Nephron (organoid): ENCODE measurements around the gene EHBP1.
"Not testable (repeated sequence)": the region's sequence is repeated elsewhere in the genome, so short reads cannot be mapped to it uniquely, and the experiment has no call there.

ENCODE experiments used
- H3K27ac Mint-ChIP-seq, 3 experiments: 2 replicates each; pipeline ENCODE4 v1.8.0; 2020; ENCODE audit warnings: mixed read lengths in 3 of 3, mild to moderate bottlenecking in 2 of 3, moderate library complexity in 1 of 3
- H3K27me3 Mint-ChIP-seq: 2 replicates; pipeline ENCODE4 v1.8.0; 2021; ENCODE audit warnings: low read depth, mild to moderate bottlenecking, moderate library complexity, mixed read lengths
- H3K36me3 Mint-ChIP-seq: 2 replicates; pipeline ENCODE4 v1.8.0; 2020; ENCODE audit warnings: low read depth, mixed read lengths
- H3K4me1 Mint-ChIP-seq: 2 replicates; pipeline ENCODE4 v1.8.0; 2020; ENCODE audit warnings: mixed read lengths
- H3K4me3 Mint-ChIP-seq, 3 experiments: 2 replicates each; pipeline ENCODE4 v1.8.0; 2020; ENCODE audit warnings: mild to moderate bottlenecking in 3 of 3, mixed read lengths in 3 of 3, moderate library complexity in 2 of 3
- H3K9me3 Mint-ChIP-seq: 2 replicates; pipeline ENCODE4 v1.8.0; 2020; ENCODE audit warnings: mixed read lengths
- TF ChIP-seq, protein P1 (sequence below), 3 experiments: fragments of 200-600 bp; sonication (generic); IDR thresholded peaks; one replicate each; pipeline ENCODE4 v1.5.0; 2021; ENCODE audit warnings: antibody characterized with exemption in 3 of 3; ENCODE audit not compliant: unreplicated experiment in 3 of 3

EHBP1 gene

GRCh38 chr2:63013438-63013837, 307.9 kb downstream of the EHBP1 start:
- Mint-ChIP-seq H3K27ac (no peak overlapping the region), H3K36me3 (peaks cover 12% of the 10 kb centered on the region), H3K4me3 (no peak overlapping the region), H3K4me1 (no peaks in the 10 kb centered on the region), H3K9me3 (no peaks in the 10 kb centered on the region), H3K27me3 (no peaks in the 10 kb centered on the region)
- TF ChIP-seq, protein P1, sequence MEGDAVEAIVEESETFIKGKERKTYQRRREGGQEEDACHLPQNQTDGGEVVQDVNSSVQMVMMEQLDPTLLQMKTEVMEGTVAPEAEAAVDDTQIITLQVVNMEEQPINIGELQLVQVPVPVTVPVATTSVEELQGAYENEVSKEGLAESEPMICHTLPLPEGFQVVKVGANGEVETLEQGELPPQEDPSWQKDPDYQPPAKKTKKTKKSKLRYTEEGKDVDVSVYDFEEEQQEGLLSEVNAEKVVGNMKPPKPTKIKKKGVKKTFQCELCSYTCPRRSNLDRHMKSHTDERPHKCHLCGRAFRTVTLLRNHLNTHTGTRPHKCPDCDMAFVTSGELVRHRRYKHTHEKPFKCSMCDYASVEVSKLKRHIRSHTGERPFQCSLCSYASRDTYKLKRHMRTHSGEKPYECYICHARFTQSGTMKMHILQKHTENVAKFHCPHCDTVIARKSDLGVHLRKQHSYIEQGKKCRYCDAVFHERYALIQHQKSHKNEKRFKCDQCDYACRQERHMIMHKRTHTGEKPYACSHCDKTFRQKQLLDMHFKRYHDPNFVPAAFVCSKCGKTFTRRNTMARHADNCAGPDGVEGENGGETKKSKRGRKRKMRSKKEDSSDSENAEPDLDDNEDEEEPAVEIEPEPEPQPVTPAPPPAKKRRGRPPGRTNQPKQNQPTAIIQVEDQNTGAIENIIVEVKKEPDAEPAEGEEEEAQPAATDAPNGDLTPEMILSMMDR (IDR thresholded peaks at IDR 0.05; ENCODE audit: unreplicated experiment in 3 of 3), result no peak

GRCh38 chr2:63015389-63015788, 309.9 kb downstream of the EHBP1 start:
- Mint-ChIP-seq H3K4me3 (no peak overlapping the region), H3K4me1 (no peaks in the 10 kb centered on the region), H3K36me3 (peaks cover 12% of the 10 kb centered on the region), H3K27me3 (no peaks in the 10 kb centered on the region), H3K9me3 (no peaks in the 10 kb centered on the region), H3K27ac (no peak overlapping the region)
- TF ChIP-seq, protein P1 (IDR thresholded peaks at IDR 0.05; ENCODE audit: unreplicated experiment in 3 of 3), result no peak

DNA sequence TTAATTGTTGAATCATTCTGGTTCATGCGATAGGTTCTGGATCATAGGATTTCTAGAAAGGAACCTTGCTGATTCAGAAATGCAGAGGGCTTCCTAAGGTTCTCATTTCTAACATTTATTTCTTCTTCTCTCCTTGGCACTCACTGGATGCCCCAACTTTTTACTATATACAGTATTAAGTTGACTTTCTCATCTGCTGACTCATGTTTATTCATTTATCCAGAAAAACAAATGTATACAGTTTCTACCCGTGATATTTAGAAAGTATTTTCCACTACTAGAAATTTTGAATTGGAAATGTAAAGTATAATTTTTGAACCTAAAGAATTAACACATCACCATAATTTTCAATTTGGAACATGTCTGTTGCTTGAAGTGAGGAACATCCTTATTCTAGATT, 312.9 kb downstream of the EHBP1 start:
- TF ChIP-seq, protein P1 (IDR thresholded peaks at IDR 0.05; ENCODE audit: unreplicated experiment in 3 of 3), result no peak
- Mint-ChIP-seq H3K27me3 (no peaks in the 10 kb centered on the region), H3K4me1 (no peaks in the 10 kb centered on the region), H3K4me3 (no peak overlapping the region), H3K36me3 (peaks cover 18% of the 10 kb centered on the region), H3K9me3 (no peaks in the 10 kb centered on the region), H3K27ac (no peak overlapping the region)

DNA sequence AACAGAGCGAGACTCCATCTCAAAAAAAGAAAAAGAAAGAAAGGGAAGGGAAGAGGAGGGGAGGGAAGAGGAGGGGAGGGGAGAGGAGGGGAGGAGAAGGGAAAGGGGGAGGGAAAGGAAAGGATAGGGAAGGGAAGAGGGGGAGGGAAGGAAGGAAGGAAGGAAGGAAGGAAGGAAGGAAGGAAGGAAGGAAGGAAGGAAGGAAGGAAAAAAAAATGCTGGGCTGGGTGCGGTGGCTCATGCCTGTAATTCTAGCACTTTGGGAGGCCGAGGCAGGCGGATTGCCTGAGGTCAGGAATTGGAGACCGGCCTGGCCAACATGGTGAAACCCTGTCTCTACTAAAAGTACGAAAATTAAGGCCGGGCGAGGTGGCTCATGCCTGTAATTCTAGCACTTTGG, 314.2 kb downstream of the EHBP1 start:
- not testable (repeated sequence) for H3K4me3 Mint-ChIP-seq, H3K4me1 Mint-ChIP-seq, H3K27ac Mint-ChIP-seq

GRCh38 chr2:63023444-63023843, 317.9 kb downstream of the EHBP1 start:
- no peaks in the 10 kb centered on the region for H3K9me3 Mint-ChIP-seq
- no peak overlapping the region for H3K4me3 Mint-ChIP-seq

More for the DNA sequence above, 314.2 kb downstream of the EHBP1 start:
- peaks cover 17% of the 10 kb centered on the region for H3K36me3 Mint-ChIP-seq
- H3K27me3 Mint-ChIP-seq, H3K9me3 Mint-ChIP-seq: not testable (repeated sequence)

GRCh38 chr2:63027220-63027619, 321.7 kb downstream of the EHBP1 start:
- Mint-ChIP-seq H3K27me3 (no peaks in the 10 kb centered on the region), H3K9me3 (no peaks in the 10 kb centered on the region), H3K4me1 (no peaks in the 10 kb centered on the region), H3K36me3 (peaks cover 14% of the 10 kb centered on the region), H3K4me3 (no peak overlapping the region), H3K27ac (no peak overlapping the region)
- TF ChIP-seq, protein P1 (IDR thresholded peaks at IDR 0.05; ENCODE audit: unreplicated experiment in 3 of 3), result no peak

More at GRCh38 chr2:63023444-63023843, 317.9 kb downstream of the EHBP1 start:
- Mint-ChIP-seq H3K36me3 (peaks cover 17% of the 10 kb centered on the region), H3K4me1 (no peaks in the 10 kb centered on the region), H3K27ac (no peak overlapping the region), H3K27me3 (no peaks in the 10 kb centered on the region)
- TF ChIP-seq, protein P1 (IDR thresholded peaks at IDR 0.05; ENCODE audit: unreplicated experiment in 3 of 3), result no peak
